ENCODE measurements around the gene IGLON5.

DNA sequence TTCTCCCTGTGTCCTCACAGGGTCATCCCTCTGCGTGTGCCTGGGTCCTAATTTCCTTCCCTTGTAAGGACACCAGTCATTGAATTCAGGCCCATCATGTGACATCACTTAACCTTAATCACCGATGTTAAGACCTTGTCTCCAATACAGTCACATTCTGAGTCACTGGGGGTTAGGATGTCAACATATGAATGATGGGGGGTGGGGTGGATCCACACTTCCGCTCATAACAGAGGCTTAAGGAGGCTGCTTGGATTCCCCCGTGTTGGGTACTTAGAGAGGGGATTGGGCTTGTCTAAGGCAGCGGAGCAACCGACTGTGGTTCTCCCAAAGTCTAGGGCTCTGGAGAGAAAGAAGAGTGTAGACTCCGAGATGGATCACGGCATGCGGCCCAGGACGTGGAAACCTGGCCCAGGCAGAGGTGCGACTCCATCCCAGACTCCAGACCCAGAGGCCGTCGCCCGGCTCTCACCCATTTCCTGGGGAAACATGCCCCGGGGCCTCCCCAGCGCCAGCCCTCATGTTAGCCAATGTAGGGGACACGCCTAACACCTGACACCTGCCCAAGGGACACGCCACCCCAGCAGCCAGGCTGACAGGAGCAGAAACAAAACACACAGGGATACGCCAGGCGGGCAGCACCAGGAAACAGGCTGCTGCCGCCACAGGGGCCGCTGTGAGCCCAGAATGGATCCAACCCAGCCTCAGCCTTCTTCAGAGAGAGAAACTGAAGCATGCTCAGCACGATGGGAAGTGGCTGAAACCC lies 17.1 kb upstream of the IGLON5 start:
- TF ChIP-seq, protein P1, sequence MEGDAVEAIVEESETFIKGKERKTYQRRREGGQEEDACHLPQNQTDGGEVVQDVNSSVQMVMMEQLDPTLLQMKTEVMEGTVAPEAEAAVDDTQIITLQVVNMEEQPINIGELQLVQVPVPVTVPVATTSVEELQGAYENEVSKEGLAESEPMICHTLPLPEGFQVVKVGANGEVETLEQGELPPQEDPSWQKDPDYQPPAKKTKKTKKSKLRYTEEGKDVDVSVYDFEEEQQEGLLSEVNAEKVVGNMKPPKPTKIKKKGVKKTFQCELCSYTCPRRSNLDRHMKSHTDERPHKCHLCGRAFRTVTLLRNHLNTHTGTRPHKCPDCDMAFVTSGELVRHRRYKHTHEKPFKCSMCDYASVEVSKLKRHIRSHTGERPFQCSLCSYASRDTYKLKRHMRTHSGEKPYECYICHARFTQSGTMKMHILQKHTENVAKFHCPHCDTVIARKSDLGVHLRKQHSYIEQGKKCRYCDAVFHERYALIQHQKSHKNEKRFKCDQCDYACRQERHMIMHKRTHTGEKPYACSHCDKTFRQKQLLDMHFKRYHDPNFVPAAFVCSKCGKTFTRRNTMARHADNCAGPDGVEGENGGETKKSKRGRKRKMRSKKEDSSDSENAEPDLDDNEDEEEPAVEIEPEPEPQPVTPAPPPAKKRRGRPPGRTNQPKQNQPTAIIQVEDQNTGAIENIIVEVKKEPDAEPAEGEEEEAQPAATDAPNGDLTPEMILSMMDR (IDR thresholded peaks at IDR 0.05): no peak
- TF ChIP-seq, protein P2, sequence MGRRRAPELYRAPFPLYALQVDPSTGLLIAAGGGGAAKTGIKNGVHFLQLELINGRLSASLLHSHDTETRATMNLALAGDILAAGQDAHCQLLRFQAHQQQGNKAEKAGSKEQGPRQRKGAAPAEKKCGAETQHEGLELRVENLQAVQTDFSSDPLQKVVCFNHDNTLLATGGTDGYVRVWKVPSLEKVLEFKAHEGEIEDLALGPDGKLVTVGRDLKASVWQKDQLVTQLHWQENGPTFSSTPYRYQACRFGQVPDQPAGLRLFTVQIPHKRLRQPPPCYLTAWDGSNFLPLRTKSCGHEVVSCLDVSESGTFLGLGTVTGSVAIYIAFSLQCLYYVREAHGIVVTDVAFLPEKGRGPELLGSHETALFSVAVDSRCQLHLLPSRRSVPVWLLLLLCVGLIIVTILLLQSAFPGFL (CRISPR knock-in tag; IDR thresholded peaks at IDR 0.05; ENCODE audit: borderline replicate concordance): no peak
- no peak for TF ChIP-seq NFE2L1 (CRISPR knock-in tag; IDR thresholded peaks at IDR 0.05)
- no peak for TF ChIP-seq MAX (CRISPR knock-in tag; IDR thresholded peaks at IDR 0.05)
- no peak for TF ChIP-seq NR3C1 (CRISPR knock-in tag; conservative IDR thresholded peaks at IDR 0.05; ENCODE audit: low read depth)
- no peak for TF ChIP-seq FOXJ3 (CRISPR knock-in tag; IDR thresholded peaks at IDR 0.05; ENCODE audit: borderline replicate concordance)

Measured in WTC11 (cell line).